Measurements from ENCODE around the gene FILIP1L.

GRCh38 chr3:100072326-100073048 is 41.8 kb downstream of the FILIP1L start:
- TF ChIP-seq, protein P1, sequence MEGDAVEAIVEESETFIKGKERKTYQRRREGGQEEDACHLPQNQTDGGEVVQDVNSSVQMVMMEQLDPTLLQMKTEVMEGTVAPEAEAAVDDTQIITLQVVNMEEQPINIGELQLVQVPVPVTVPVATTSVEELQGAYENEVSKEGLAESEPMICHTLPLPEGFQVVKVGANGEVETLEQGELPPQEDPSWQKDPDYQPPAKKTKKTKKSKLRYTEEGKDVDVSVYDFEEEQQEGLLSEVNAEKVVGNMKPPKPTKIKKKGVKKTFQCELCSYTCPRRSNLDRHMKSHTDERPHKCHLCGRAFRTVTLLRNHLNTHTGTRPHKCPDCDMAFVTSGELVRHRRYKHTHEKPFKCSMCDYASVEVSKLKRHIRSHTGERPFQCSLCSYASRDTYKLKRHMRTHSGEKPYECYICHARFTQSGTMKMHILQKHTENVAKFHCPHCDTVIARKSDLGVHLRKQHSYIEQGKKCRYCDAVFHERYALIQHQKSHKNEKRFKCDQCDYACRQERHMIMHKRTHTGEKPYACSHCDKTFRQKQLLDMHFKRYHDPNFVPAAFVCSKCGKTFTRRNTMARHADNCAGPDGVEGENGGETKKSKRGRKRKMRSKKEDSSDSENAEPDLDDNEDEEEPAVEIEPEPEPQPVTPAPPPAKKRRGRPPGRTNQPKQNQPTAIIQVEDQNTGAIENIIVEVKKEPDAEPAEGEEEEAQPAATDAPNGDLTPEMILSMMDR (IDR thresholded peaks at IDR 0.05; ENCODE audit: low read length): no peak
- TF ChIP-seq EZH2 (optimal IDR thresholded peaks at IDR 0.05; ENCODE audit: low read depth, low read length): no peak

Data from MM.1S (cell line).